ENCODE measurements around the gene ENGASE.

DNA sequence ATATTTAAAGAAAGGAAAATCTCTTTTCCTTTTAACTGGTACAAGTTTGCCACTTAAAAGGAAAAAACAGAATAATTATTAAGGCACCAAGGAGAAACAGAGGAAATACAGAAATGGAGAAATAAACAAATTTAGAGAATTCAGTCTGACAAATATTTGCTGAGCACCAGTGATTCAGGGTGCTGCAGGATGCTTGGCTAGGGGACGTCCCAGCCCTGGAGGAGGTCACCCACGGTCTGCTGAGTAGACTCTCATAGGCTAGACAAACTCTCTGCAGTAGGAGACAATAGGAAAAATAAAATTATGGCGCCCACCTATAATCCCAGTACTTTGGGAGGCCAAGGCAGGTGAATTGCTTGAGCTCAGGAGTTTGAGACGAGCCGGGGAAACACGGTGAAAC is 34.7 kb upstream of the ENGASE start:
- TF ChIP-seq, protein P1, sequence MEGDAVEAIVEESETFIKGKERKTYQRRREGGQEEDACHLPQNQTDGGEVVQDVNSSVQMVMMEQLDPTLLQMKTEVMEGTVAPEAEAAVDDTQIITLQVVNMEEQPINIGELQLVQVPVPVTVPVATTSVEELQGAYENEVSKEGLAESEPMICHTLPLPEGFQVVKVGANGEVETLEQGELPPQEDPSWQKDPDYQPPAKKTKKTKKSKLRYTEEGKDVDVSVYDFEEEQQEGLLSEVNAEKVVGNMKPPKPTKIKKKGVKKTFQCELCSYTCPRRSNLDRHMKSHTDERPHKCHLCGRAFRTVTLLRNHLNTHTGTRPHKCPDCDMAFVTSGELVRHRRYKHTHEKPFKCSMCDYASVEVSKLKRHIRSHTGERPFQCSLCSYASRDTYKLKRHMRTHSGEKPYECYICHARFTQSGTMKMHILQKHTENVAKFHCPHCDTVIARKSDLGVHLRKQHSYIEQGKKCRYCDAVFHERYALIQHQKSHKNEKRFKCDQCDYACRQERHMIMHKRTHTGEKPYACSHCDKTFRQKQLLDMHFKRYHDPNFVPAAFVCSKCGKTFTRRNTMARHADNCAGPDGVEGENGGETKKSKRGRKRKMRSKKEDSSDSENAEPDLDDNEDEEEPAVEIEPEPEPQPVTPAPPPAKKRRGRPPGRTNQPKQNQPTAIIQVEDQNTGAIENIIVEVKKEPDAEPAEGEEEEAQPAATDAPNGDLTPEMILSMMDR (IDR thresholded peaks at IDR 0.05; ENCODE audit: low read length) = no peak
- TF ChIP-seq EZH2 (IDR thresholded peaks at IDR 0.05; ENCODE audit: borderline replicate concordance, low read length) = no peak

Measured in OCI-LY1 (cell line).